Hematopoietic multipotent progenitor cell (in vitro differentiated cells): Measurements from ENCODE around the gene PROP1. TPM values are rescaled to one million over a fixed set of nuclear protein-coding genes. Genes with fewer than 3 reads are reported as not detected.
A peak's percentile ranks its signal among the peaks of the same experiment; 100 is the strongest.
"Not testable (repeated sequence)": the region's sequence is repeated elsewhere in the genome, so short reads cannot be mapped to it uniquely, and the experiment has no call there.

Experiments used
- DNase-seq, 3 donors: peaks; one replicate each; pipeline ENCODE4 v3.0.0-alpha.2; 2011 to 2015; ENCODE audit warnings: low read depth in 2 of 3, low spot score in 2 of 3
- total RNA-seq: library from RNA; depleted of rRNA; stranded (reverse); fragments of >200 nt; gene quantifications from one replicate; pipeline ENCODE4 v1.2.3, GENCODE V29; 2012

PROP1 gene
- total RNA-seq, 1 donor, result not detected

DNA sequence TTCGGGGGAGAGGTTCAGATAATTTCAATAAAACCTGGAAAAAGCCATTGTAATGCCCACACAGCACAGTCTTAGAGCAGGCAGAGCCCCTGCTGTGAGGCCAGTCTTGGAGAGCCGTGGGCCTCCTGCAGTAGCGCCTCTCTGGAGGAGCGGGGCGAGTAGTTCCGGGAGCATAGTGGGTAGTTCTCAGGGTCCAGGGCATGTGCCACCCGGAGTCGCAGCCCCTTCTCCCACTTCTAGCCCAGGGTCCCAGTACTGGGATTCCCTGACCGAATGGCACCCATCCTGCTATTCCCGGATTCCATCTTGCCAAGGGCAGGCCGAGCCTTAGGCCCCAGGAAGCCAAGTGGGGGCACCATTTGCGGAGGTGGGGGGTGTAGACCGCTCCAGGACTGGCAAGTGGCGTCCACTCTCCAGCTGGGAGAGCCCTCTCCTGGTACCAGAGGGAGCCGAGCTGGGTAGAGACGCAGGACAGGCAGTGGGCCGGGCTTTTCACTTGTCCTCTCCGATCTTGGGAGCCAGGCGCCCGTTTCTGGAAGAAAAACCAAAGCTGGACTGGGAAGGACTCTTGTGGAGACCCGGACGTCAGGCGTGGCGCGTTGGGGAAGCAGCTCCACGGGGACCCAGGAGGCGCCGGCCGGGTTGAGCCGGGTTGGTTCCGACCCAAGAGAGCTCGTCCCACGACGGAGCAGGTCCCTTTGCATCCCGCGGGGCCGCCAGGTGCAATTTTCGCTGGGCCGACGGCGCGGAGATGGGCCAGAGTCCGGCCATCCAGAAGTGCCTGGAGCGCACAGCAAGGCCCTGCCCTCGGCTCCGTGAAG is 12.1 kb downstream of the PROP1 start:
- no peak for DNase-seq

DNA sequence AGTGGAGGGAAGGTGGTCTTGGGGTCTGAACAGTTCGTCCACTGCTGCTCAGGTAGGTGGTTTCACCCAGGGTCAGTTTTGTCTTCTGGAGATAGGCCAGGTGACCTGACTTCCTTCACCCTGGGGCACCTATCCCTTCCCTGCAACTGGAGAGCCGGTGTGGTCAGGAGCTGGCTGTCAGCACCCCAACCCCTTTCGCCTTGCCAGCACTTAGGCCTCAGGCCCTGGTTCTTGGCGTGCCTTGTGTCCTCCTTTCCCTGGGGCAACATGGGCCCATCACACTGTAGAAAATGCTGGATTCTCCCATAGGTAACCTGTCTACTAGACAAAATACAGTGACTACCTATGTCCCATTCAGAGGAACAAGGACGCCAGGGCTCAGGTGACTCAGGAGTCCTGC is 13.1 kb downstream of the PROP1 start:
- DNase-seq, result no peak

DNA sequence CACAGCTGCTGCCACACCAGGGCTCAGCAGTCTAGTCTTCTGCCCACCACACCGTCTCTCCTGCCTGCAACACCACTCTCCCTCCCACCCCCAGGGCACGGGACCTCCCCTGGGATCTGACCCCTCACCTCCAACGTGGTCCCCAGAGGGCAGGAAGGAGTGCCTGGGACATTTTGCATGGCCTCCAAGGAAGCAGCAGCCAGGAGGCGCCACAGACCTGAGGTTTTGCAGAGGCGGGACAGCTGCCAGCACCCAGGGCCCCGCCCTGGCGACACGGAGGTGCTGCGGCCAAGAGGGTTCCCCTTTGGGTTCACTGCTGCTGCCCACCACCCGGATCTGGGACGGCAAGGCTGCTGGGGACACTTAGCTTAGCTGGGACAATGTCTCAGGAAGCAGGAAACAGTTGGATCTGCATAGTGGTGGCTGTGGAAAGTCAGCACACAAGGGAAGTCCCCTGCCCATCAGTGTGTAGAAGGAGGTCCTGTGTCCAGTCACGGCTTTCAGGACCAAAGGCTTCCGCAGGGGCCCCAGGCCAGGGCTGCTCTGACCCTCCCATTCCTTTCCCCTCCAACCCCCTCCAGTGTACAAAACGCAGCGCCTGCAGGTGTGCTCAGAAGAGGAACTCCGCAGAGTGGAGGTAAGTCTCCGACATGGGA is 13.8 kb downstream of the PROP1 start:
- DNase-seq, result peak in 2 of 3 donors; percentile 40 to 46

GRCh38 chr5:177981296-177982071 is 14.6 kb downstream of the PROP1 start:
- no peak for DNase-seq

DNA sequence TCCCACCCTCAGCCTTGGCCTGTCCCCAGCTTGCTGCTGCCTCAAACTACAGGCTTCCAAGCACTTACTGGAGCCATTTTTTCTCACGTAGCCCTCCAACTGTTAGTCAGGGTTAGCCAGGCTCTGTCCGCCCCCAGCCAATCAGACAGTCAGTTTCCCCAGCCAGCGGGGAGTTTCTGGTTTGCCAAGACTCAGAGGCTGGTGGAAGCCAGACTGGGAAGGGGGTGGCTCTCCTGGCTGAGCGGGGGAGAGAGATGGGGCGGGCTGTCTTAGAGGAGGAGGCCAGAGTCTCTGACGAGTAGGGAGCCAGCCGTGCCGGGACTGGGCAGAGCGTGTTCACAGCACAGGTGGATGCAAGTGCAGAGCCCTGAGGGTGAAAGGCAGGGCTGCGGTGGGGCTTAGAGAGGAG is 15.3 kb downstream of the PROP1 start:
- DNase-seq, result no peak

DNA sequence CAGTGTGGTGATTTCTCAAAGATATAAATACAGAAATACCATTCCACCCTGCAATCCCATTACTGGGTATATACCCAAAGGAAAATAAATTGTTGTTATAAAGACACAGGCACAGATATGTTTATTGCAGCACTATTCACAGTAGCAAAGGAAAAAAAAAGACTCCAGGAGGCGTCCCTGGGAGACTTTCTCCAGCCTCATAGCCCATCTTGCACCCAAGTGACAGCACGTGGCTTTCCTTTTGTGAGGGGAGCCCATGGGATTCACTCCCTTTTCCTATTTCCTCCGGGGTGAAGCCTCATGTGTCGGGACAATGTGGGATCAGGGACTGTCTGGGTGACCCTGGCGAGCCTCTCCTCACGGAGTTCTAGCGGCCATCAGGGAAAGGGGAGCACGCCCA is 18.4 kb downstream of the PROP1 start:
- DNase-seq, result not testable (repeated sequence)

DNA sequence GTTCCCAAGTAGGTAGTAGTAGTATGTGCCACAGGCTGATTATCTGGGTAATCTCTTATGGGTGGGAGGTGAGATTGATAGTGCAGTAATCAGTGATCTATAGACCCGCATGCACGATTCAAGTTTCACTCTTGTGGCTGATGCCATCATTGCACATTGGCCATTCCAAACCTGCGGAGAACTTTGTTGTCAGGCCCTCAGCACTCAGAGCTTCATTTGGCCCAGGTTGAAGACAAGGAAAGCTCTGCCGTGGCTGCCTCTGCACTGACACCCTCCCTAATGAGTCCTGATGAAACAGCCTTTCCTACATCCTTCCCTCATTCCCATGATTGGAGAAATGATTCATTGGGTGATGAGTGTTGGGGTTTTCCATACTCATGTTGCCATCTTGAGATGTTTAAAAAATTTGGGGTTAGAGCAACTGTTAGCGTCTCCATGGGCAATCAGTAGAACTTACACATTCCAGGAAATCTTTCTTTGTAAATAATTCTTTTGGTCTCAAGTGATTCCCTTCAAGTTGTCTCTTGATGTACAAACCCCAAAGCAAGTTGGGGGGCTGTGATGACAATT is 22.9 kb downstream of the PROP1 start:
- DNase-seq, result no peak

- no peak for DNase-seq
Measured at GRCh38 chr5:177972613-177973012, 23.4 kb downstream of the PROP1 start.

DNA sequence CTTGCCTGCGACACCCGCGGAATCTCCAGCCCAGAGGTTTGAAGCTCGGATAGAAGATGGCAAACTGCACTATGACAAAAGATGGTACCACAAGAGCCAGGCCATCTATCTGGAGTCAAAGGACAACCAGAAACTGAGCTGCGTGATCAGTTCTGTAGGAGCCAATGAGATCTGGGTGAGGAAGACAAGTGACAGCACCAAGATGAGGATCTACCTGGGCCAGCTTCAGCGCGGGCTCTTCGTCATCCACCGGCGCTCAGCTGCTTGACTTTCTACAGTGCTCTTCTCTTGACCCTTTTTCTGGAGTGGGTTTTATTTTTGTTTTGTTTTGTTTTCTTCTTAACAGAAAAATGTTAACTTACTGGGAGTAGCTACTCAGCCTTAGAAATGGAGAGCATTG is 24.0 kb downstream of the PROP1 start:
- not testable (repeated sequence) for DNase-seq

DNA sequence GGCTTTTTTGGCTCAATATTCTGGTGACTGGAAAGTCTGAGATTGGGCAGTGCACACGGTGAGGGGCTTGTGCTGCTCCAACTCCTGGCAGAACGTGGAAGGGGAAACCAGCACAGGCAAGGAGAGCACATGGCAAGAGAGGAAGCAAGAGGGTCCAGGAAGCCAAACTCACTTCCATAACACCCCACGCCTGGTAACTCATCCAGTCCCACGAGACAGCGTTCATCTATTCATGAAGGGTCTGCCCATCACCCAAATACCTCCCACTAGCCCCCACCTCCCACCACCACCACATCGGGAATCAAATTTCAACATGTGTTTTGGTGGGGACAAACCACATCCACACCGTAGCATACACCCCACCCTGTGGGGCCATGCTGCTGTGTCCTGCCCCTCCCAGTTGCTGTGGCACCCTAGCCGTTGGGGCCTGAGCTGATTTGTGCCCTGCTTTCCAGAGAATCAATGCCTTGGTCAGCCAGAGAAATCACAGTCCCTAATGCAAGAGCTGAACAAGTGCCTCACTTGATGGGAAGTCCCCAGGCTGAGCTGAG is 27.3 kb downstream of the PROP1 start:
- no peak for DNase-seq

DNA sequence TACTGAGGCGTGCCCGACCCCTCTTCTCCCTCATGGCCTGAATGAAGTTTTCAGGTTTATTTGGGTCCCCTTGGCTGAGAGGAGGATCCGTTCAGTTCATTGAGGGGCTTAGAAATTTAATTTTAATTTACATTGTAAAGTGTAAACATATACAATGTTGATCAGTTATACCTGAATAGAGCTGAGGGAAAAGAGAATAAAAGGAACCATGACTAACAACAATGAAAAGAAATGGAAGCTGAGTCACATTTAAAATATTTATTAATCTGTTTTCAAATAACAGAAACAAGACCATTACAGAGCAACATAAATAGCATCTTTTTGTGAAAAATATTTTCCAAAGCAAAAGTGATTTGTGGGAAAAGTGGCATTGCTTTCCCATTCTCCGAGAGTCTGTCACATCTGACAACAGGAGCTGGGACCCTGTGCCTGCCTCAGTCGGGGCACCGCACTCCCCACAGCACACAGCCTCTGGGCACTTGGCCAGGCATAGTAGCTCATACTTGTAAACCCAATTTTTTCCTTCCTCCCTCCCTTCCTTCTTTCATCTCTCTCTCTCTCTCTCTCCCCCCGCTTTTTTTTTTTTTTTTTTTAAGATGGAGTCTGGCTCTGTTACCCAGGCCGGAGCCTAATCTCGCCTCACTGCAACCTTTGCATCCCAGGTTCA is 28.7 kb downstream of the PROP1 start:
- DNase-seq, result no peak

DNA sequence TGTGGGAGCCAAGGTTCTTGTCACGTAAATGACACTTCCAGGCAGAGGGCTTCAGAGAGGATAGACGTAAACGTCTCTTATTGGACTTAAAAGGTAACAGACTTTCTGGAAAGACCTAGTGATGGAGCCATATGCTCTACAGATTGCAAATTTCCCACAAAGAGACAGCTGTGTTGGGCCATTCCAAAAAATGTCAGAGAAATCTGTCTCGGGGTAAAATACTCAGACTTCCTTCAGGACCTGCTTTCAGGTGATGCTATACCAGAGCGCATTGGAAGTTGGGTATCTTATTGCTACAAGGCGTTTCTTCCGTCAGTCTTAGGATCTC is 29.2 kb downstream of the PROP1 start:
- no peak for DNase-seq

- DNase-seq, result no peak
Measured at GRCh38 chr5:177966009-177966838, 29.8 kb downstream of the PROP1 start.

GRCh38 chr5:177964471-177964870 is 31.6 kb downstream of the PROP1 start:
- no peak for DNase-seq

GRCh38 chr5:177963966-177964365 is 32.1 kb downstream of the PROP1 start:
- no peak for DNase-seq

- DNase-seq, result no peak
Measured at GRCh38 chr5:177959315-177959714, 36.7 kb downstream of the PROP1 start.

GRCh38 chr5:177958696-177959095 is 37.3 kb downstream of the PROP1 start:
- no peak for DNase-seq

- DNase-seq, result no peak
Measured at GRCh38 chr5:177957241-177957640, 38.8 kb downstream of the PROP1 start.

GRCh38 chr5:177953101-177953500 is 42.9 kb downstream of the PROP1 start:
- not testable (repeated sequence) for DNase-seq

DNA sequence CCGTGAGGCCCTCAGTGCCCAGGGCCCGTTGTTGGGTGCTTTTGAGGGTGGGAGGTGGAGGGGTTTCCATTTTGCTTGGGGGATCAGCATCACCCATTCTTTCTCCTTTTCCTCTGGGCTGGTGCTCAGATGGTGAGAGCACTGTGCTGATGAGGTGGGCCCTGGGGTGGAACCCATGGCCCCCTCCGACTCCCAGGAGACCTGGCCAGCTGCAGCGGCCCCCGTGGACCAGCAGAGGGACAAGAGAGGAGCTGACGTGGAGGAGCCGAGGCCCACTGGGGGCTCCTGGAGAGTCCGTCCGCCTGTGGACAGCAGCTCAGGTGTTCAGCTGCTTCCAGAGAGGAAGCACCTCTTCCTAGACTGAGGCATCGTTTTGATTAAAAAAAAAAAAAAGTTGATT is 46.4 kb downstream of the PROP1 start:
- not testable (repeated sequence) for DNase-seq
